HepG2 (cell line): Measurements from ENCODE around the gene TOR1B. TPM values are rescaled to one million over a fixed set of nuclear protein-coding genes. Genes with fewer than 3 reads are reported as not detected.

Experiments
- ATAC-seq: fragments of 200-7000 bp; cut with Tn5 transposase; 3 replicates; pipeline ENCODE4 v1.9.1; 2020; ENCODE audit warnings: mild to moderate bottlenecking, moderate library complexity
- BruUV-seq: library from RNA; stranded (reverse); fragments of 400-500 nt; replicated peaks from 2 replicates; lab custom pipeline; 2021; lab: Mats Ljungman, UMichigan
- CTCF ChIA-PET: fragments of 300-600 bp; formaldehyde crosslinking; extraction: SDS; loops from one replicate; lab custom pipeline; 2021; ENCODE audit warnings: low total read pairs, inconsistent platforms, low intra/inter-chr PET ratio; lab: Yijun Ruan, JAX
- POLR2A ChIA-PET: fragments of 350-600 bp; sonication (Branson Sonifier 250); formaldehyde crosslinking; loops from one replicate; lab custom pipeline; 2020; ENCODE audit warnings: antibody characterized with exemption, inconsistent platforms; lab: Yijun Ruan, JAX
- DNase-seq: peaks from one replicate; pipeline ENCODE4 v3.0.0-alpha.2; 2015; ENCODE audit warnings: low spot score
- FAIRE-seq: peaks from 3 replicates; lab custom pipeline; 2011; peaks lifted over from hg19 to GRCh38; lab: Jason Lieb, UNC
- H2AFZ ChIP-seq: one replicate; pipeline ENCODE4 v1.6.1; 2011; ENCODE audit warnings: low read length, inconsistent platforms
- H3K27ac ChIP-seq: fragments of 300-600 bp; 3 replicates; pipeline ENCODE4 v1.8.0; 2011; ENCODE audit warnings: mixed run types, mild to moderate bottlenecking, mixed read lengths, low read length, inconsistent platforms; ENCODE audit not compliant: insufficient read depth; ENCODE audit errors: extremely low read length
- H3K27me3 ChIP-seq, 2 experiments: fragments of 200-600 bp in 1 of 2; 2 replicates in 1 of 2; 3 replicates in 1 of 2; pipeline versions ENCODE4 v1.6.0 to v1.8.0; 2011; ENCODE audit warnings: low read length in 2 of 2, mild to moderate bottlenecking in 2 of 2, moderate library complexity in 2 of 2, inconsistent platforms in 1 of 2; ENCODE audit not compliant: insufficient read depth in 2 of 2, control insufficient read depth in 1 of 2
- H3K36me3 ChIP-seq, 2 experiments: fragments of 200-600 bp in 1 of 2; replicated peaks in 1 of 2; 2 replicates in 1 of 2; 3 replicates in 1 of 2; pipeline versions ENCODE4 v1.5.1 to v1.8.0; 2011; ENCODE audit warnings: low read length in 2 of 2, inconsistent platforms in 1 of 2; ENCODE audit not compliant: insufficient read depth in 2 of 2, control insufficient read depth in 1 of 2
- H3K4me1 ChIP-seq: 2 replicates; pipeline ENCODE4 v1.5.1; 2012; ENCODE audit warnings: low read length, inconsistent platforms; ENCODE audit not compliant: insufficient read depth
- H3K4me2 ChIP-seq: 2 replicates; pipeline ENCODE4 v1.6.0; 2011; ENCODE audit warnings: low read depth, low read length, inconsistent platforms
- H3K4me3 ChIP-seq, 3 experiments: fragments of 200-600 bp in 1 of 3; sonication (generic), shearing (Covaris generic) in 1 of 3; replicated peaks in 1 of 3; 2 replicates each; pipeline ENCODE4 v1.5.1; 2011 to 2016; ENCODE audit warnings: low read length in 3 of 3, inconsistent platforms in 2 of 3, low read depth in 2 of 3, mild to moderate bottlenecking in 2 of 3, control low read depth in 1 of 3, mixed read lengths in 1 of 3; ENCODE audit not compliant: insufficient read depth in 1 of 3
- H3K79me2 ChIP-seq: one replicate; pipeline ENCODE4 v1.6.1; 2011; ENCODE audit warnings: low read length, inconsistent platforms; ENCODE audit not compliant: insufficient read depth
- H3K9ac ChIP-seq: 2 replicates; pipeline ENCODE4 v1.6.0; 2011; ENCODE audit warnings: mild to moderate bottlenecking, low read depth, low read length, inconsistent platforms; ENCODE audit not compliant: insufficient read depth
- H3K9me3 ChIP-seq: 2 replicates; pipeline ENCODE4 v1.5.1; 2012; ENCODE audit warnings: mild to moderate bottlenecking, low read length
- H4K20me1 ChIP-seq: 2 replicates; pipeline ENCODE4 v1.6.0; 2011; ENCODE audit warnings: inconsistent platforms, mild to moderate bottlenecking, low read length, moderate library complexity; ENCODE audit not compliant: insufficient read depth
- AGO2 ChIP-seq: fragments of 200-400 bp; formaldehyde crosslinking; optimal IDR thresholded peaks from 2 replicates; pipeline ENCODE3; 2017; ENCODE audit warnings: mild to moderate bottlenecking, low read depth, low read length, moderate library complexity
- ATF7 ChIP-seq, 2 experiments: fragments of 450-650 bp in 1 of 2; sonication (generic) in 1 of 2; formaldehyde crosslinking in 1 of 2; IDR thresholded peaks; 2 replicates each; pipeline versions ENCODE4 v1.4.0 to v1.6.1; 2016 to 2020; ENCODE audit warnings: antibody characterized with exemption in 1 of 2, mild to moderate bottlenecking in 1 of 2, missing genetic modification reagents in 1 of 2
- BCL6 ChIP-seq: IDR thresholded peaks from 2 replicates; pipeline ENCODE4 v1.6.1; 2016; ENCODE audit warnings: missing genetic modification reagents, missing compliant biosample characterization
- CREM ChIP-seq, 2 experiments: sonication (generic) in 1 of 2; formaldehyde crosslinking in 1 of 2; IDR thresholded peaks; 2 replicates each; pipeline versions ENCODE4 v1.4.0 to v1.6.1; 2016 to 2020; ENCODE audit warnings: antibody characterized with exemption in 1 of 2, mild to moderate bottlenecking in 1 of 2, missing genetic modification reagents in 1 of 2
- HOXA9 ChIP-seq: sonication (generic); formaldehyde crosslinking; IDR thresholded peaks from 2 replicates; pipeline ENCODE4 v1.8.1; 2022; ENCODE audit warnings: missing genetic modification reagents, mild to moderate bottlenecking, moderate library complexity, borderline replicate concordance
- NFYB ChIP-seq: sonication (generic); formaldehyde crosslinking; IDR thresholded peaks from 2 replicates; pipeline ENCODE4 v1.4.0; 2020; ENCODE audit warnings: missing genetic modification reagents
- POLR2A ChIP-seq, 2 experiments: IDR thresholded peaks; 2 replicates each; pipeline ENCODE4 v1.6.1; 2011; ENCODE audit warnings: low read depth in 2 of 2, low read length in 2 of 2, mild to moderate bottlenecking in 1 of 2, moderate library complexity in 1 of 2; ENCODE audit not compliant: insufficient read depth in 1 of 2
- ZNF776 ChIP-seq: sonication (generic); formaldehyde crosslinking; IDR thresholded peaks from 2 replicates; pipeline ENCODE4 v1.4.0; 2020; ENCODE audit warnings: mild to moderate bottlenecking, missing genetic modification reagents
- WGBS: methylation state at CpG from one replicate; pipeline ENCODE4 v1.1.6; 2017; ENCODE audit warnings: low lambda C conversion rate; 5-methylcytosine and 5-hydroxymethylcytosine counted together
- in situ Hi-C: cut with HindIII; loops from 2 replicates; pipeline ENCODE4 v1.10.0; 2017; ENCODE audit warnings: low pct_unique_long_range_greater_than_20kb; ENCODE audit not compliant: extremely low pct_ligation_motif_present
- intact Hi-C: fragments of 100-400 bp; cut with micrococcal nuclease; formaldehyde crosslinking; loops from one replicate; pipeline ENCODE4 v1.10.0; 2022; ENCODE audit not compliant: unreplicated experiment
- polyA plus RNA-seq, 8 experiments: library from polyadenylated mRNA; depleted of rRNA in 3 of 8; stranded (reverse) in 7 of 8; unstranded in 1 of 8; fragments of >200 nt; fragmentation: Illumina TruSeq in 4 of 8; extraction: Trizol in 4 of 8; gene quantifications; 2 replicates each; pipeline versions ENCODE4 v1.2.1 to v1.2.3, GENCODE V29; 2011 to 2016; ENCODE audit warnings: low read depth in 4 of 8, missing spikeins in 1 of 8, mixed read lengths in 1 of 8; ENCODE audit not compliant: insufficient read depth in 1 of 8
- total RNA-seq, 5 experiments: library from RNA; depleted of rRNA; stranded (reverse); fragments of >200 nt; fragmentation: Illumina TruSeq; extraction: Trizol; gene quantifications; 2 replicates each; pipeline ENCODE4 v1.2.3, GENCODE V29; 2016; ENCODE audit warnings: low read depth in 1 of 5

The TOR1B gene
- total and polyA plus RNA-seq, 2 of the 13 experiments (the other 11 are each of a cell fraction or from before 2014, with no cell fraction given) = 18.1 to 21.3 TPM

DNA sequence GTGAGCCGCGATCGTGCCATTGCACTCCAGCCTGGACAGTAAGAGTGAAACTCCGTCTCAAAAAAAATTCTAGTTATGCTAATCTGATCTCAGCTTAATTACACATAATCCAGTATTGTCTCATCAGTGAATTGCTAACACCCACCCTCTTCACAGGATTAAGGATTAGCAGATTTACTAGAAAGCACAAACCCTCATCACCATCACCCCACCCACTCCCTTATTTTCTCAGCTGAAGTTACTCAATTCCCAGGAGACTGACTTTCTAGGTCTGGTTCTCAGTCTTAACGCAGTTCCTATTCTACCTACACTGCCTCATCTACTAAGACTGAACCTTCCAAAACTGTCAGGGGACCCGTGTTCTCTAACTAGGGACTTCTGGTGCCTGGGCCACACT lies 9.0 kb downstream of the TOR1B start:
- Histone ChIP-seq H3K36me3 (peaks cover 9 to 27% of the 10 kb centered on the region in 2 experiments; a peak in 4 of 5 replicates), H4K20me1 (no peaks in the 10 kb centered on the region), H3K79me2 (no peaks in the 10 kb centered on the region), H2AFZ (no peak overlapping the region), H3K9ac (no peak overlapping the region), H3K4me3 (no peak overlapping the region), H3K27me3 (no peaks in the 10 kb centered on the region), H3K27ac (no peak overlapping the region), H3K4me1 (peaks cover 23% of the 10 kb centered on the region), H3K9me3 (no peaks in the 10 kb centered on the region), H3K4me2 (no peak overlapping the region)
- intact Hi-C loops = no loop called here
- ATAC-seq (no peak), DNase-seq (no peak), FAIRE-seq (no peak)
- in situ Hi-C loops = no loop called here
- no TSS peak for BruUV-seq
- WGBS = 99% methylated on average over 6 of the region's 6 CpGs
- ChIA-PET CTCF (no interaction called here), POLR2A (interaction anchor here (1.0 to 1.9 kb wide), 3 partner anchors 9 to 11 kb away, joined by 3 to 11 read pairs (median 3); partner anchors contain the start of gene TOR1A)
- TF ChIP-seq NFYB (no peak), HOXA9 (CRISPR knock-in tag) (no peak), ATF7 (IDR thresholded peaks at IDR 0.05) (no peak), ATF7 (CRISPR knock-in tag; IDR thresholded peaks at IDR 0.05) (no peak), BCL6 (CRISPR knock-in tag) (peak; percentile 77), ZNF776 (CRISPR knock-in tag) (no peak)

DNA sequence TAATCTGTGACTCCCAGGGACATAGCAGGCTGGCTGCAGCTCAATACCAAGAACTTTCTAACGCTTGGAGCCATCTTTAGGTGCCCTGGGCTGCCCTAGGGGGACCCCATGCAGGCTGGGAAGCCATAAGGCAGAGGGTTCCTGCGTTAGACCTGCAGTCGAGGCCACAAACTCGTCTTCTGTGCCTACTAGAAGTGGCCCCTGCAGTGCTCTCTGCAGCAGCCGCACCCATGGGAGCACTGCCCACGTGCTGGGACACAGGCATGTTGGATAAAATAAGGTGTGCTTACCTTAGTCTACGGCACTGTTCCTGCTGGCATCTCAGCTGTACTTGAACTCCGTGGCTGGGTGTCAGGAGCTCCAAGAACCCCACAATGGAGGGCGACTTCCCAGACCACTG lies 9.4 kb downstream of the TOR1B start:
- BruUV-seq = no TSS peak
- intact Hi-C loops = no loop called here

More for the DNA sequence above, 9.4 kb downstream of the TOR1B start:
- Histone ChIP-seq H3K4me2 (no peak overlapping the region), H4K20me1 (no peaks in the 10 kb centered on the region), H3K9ac (no peak overlapping the region), H3K36me3 (peaks cover 9 to 26% of the 10 kb centered on the region in 2 experiments; a peak in 4 of 5 replicates), H3K4me3 (no peak overlapping the region), H3K9me3 (no peaks in the 10 kb centered on the region), H3K27me3 (no peaks in the 10 kb centered on the region), H3K27ac (no peak overlapping the region), H3K4me1 (peaks cover 23% of the 10 kb centered on the region), H2AFZ (no peak overlapping the region), H3K79me2 (no peaks in the 10 kb centered on the region)
- ATAC-seq (no peak), FAIRE-seq (no peak), DNase-seq (no peak)
- in situ Hi-C loops = no loop called here
- peak in 1 of 2 experiments; percentile 34; a peak in 1 of 4 replicates for TF ChIP-seq POLR2A (IDR thresholded peaks at IDR 0.05; ENCODE audit: insufficient read depth in 1 of 2, low read depth in 2 of 2, low read length in 2 of 2)
- no peak for TF ChIP-seq CREM (IDR thresholded peaks at IDR 0.05)
- TF ChIP-seq CREM (CRISPR knock-in tag; IDR thresholded peaks at IDR 0.05) = no peak
- peak; percentile 67 for TF ChIP-seq AGO2
- WGBS = 97% methylated on average over 6 of the region's 9 CpGs
- ChIA-PET CTCF (no interaction called here), POLR2A (interaction anchor here (1.9 kb wide), 1 partner anchor 11 kb away, joined by 11 read pairs; the partner anchor contains the start of gene TOR1A)
